ENCODE data around the gene PCSK1. TPM values are rescaled to one million over a fixed set of nuclear protein-coding genes. Genes with fewer than 3 reads are reported as not detected.
"Not testable (repeated sequence)": the region's sequence is repeated elsewhere in the genome, so short reads cannot be mapped to it uniquely, and the experiment has no call there.

PCSK1 gene
- total RNA-seq, 2 donors from 2014 or later: not detected

- no peak overlapping the region for H3K4me3 Mint-ChIP-seq
- no peaks in the 10 kb centered on the region for H3K36me3 Mint-ChIP-seq (ENCODE audit: low read depth)
- no peaks in the 10 kb centered on the region for H3K9me3 ChIP-seq (ENCODE audit: control insufficient read depth, low read length, poor library complexity, severe bottlenecking)
- H3K27me3 Mint-ChIP-seq: peaks cover 38% of the 10 kb centered on the region
- no peaks in the 10 kb centered on the region for H3K4me1 Mint-ChIP-seq
- no peak for DNase-seq
- no peak for ATAC-seq
- H3K27ac Mint-ChIP-seq: no peak overlapping the region
Measured at GRCh38 chr5:96408841-96409538, 24.1 kb downstream of the PCSK1 start.

GRCh38 chr5:96408210-96408777, 24.8 kb downstream of the PCSK1 start:
- DNase-seq: no peak
- no peaks in the 10 kb centered on the region for H3K4me1 Mint-ChIP-seq

DNA sequence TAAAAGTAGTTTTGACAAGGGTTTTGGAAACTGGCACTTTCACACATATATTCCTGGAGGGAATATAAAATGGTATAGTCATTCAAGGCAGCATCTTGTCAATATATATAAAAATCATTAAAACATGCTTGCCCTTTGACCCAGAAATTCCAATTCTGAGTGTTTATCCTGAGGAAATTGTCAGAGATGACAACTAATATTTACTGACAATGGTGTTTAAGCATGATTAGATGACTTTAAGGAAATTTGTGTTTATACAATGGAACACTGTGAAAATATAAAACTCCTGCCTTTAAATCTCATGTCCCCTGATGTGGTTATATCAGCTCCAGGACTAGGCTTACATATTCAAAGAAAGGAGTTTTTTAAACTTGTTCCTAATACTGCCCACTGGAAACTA, 25.6 kb downstream of the PCSK1 start:
- peaks cover 42% of the 10 kb centered on the region for H3K27me3 Mint-ChIP-seq
- no peak overlapping the region for H3K27ac Mint-ChIP-seq
- H3K4me3 Mint-ChIP-seq: no peak overlapping the region
- H3K4me1 Mint-ChIP-seq: no peaks in the 10 kb centered on the region
- no peak for DNase-seq
- no peaks in the 10 kb centered on the region for H3K9me3 ChIP-seq (ENCODE audit: control insufficient read depth, low read length, poor library complexity, severe bottlenecking)
- H3K36me3 Mint-ChIP-seq (ENCODE audit: low read depth): no peaks in the 10 kb centered on the region
- no peak for ATAC-seq

More at GRCh38 chr5:96408210-96408777, 24.8 kb downstream of the PCSK1 start:
- H3K27me3 Mint-ChIP-seq: peaks cover 38% of the 10 kb centered on the region
- no peak overlapping the region for H3K27ac Mint-ChIP-seq
- no peak overlapping the region for H3K4me3 Mint-ChIP-seq
- no peak for ATAC-seq
- H3K36me3 Mint-ChIP-seq (ENCODE audit: low read depth): no peaks in the 10 kb centered on the region
- H3K9me3 ChIP-seq (ENCODE audit: control insufficient read depth, low read length, poor library complexity, severe bottlenecking): no peaks in the 10 kb centered on the region

DNA sequence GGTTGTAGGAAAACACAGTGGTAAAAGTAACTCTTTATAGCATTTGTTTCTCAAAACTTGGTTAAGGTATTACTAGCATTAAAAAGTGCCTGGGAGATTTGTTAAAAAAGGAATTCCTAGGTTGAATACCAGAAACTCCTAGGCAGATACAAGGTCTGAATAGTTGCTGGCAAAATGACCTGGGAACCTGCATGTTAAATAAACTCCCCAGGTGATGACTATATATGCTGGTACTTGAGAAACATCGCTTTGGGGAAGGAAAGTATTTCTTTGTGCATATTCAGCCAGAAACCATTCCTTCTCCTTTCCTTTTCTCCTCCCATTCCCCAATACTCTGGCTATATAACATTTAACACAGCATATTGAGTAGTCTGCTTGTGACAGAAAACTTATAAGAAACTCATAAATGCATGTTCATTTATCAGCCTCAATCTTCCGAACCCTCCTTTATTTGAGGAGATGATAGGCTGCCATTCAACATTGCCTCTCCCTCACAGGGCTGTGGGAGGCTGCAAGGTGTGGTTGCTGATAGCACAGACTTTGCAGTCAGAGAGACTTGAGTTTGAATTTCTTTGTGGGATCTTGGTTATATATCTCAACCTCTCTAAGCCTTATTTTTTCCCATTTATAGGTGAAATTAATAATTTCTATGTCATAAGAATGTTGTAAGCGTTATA, 28.7 kb downstream of the PCSK1 start:
- Mint-ChIP-seq H3K4me1 (no peaks in the 10 kb centered on the region), H3K27me3 (peaks cover 23% of the 10 kb centered on the region), H3K36me3 (ENCODE audit: low read depth) (no peaks in the 10 kb centered on the region), H3K27ac (no peak overlapping the region), H3K4me3 (no peak overlapping the region)
- DNase-seq (no peak), ATAC-seq (no peak)
- H3K9me3 ChIP-seq (ENCODE audit: control insufficient read depth, low read length, poor library complexity, severe bottlenecking): no peaks in the 10 kb centered on the region

DNA sequence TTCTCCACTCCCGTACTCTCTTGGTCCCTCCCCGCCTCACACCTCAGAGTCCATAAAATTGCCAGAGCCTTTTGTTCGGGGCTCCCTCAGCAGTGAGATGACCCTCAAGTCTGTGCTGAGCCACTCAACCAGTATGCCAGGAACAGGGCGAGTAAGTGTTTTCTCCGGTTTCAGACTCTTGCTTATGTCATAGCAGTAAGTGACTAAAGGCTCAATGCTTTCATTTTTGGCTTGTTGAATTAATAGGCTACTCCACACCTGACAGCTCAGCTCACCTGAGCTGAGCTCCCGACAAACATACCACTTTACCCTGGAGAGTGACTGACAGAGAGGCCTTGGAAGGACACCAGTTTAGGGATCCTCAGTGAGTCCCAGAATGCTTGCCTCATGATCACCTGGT, 30.5 kb downstream of the PCSK1 start:
- Mint-ChIP-seq H3K27me3 (peaks cover 24% of the 10 kb centered on the region), H3K4me3 (no peak overlapping the region), H3K27ac (no peak overlapping the region), H3K36me3 (ENCODE audit: low read depth) (no peaks in the 10 kb centered on the region), H3K4me1 (no peaks in the 10 kb centered on the region)
- DNase-seq (no peak), ATAC-seq (no peak)
- no peaks in the 10 kb centered on the region for H3K9me3 ChIP-seq (ENCODE audit: control insufficient read depth, low read length, poor library complexity, severe bottlenecking)

DNA sequence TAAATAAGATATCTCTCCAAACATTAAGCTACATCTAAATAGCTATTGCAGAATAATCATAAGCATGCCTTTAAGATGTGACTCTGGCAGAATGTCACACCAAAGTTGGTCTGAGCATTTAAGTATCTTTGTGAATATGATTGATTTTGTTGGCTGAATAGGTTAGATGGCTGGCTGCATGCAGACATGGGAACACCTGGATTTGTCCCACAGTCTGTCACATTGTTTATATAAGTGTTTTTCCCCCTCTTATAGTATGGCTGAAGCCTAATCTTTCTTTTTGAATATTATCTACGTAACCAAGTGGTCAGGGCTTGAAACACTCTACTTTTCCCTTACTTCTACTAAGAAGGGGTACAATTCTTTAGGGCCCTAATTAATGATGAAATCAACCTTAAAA, 36.2 kb downstream of the PCSK1 start:
- no peaks in the 10 kb centered on the region for H3K9me3 ChIP-seq (ENCODE audit: control insufficient read depth, low read length, poor library complexity, severe bottlenecking)
- no peaks in the 10 kb centered on the region for H3K36me3 Mint-ChIP-seq (ENCODE audit: low read depth)
- H3K4me3 Mint-ChIP-seq: no peak overlapping the region
- no peak for ATAC-seq
- DNase-seq: no peak
- H3K27me3 Mint-ChIP-seq: peaks cover 20% of the 10 kb centered on the region
- no peak overlapping the region for H3K27ac Mint-ChIP-seq
- H3K4me1 Mint-ChIP-seq: no peaks in the 10 kb centered on the region

GRCh38 chr5:96395295-96395694, 37.8 kb downstream of the PCSK1 start:
- not testable (repeated sequence) for H3K36me3 Mint-ChIP-seq (ENCODE audit: low read depth)

DNA sequence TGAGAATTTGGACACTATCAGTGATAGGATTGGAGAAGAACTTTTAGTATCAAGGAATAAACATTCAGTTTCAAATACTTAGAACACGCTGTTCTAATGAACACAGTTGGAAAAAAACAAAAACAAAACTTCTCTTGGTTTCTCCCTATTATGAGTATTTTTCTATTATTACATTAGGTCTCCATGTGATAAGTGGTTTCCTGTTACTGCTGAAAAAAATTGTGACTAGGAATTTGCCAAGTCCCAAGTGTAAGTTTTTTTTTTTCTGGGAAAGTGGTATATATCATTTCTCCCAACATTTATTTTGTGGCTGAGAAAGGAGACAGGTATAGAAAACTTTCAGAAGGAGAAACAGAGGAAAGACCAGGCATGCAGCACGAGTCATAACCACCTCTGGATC, 41.1 kb downstream of the PCSK1 start:
- no peak for ATAC-seq
- Mint-ChIP-seq H3K27ac (no peak overlapping the region), H3K4me1 (no peaks in the 10 kb centered on the region), H3K4me3 (no peak overlapping the region), H3K36me3 (ENCODE audit: low read depth) (no peaks in the 10 kb centered on the region), H3K27me3 (peaks cover 25% of the 10 kb centered on the region)
- DNase-seq: no peak
- H3K9me3 ChIP-seq (ENCODE audit: control insufficient read depth, low read length, poor library complexity, severe bottlenecking): no peaks in the 10 kb centered on the region

More at GRCh38 chr5:96395295-96395694, 37.8 kb downstream of the PCSK1 start:
- H3K27ac Mint-ChIP-seq; H3K4me1 Mint-ChIP-seq; H3K4me3 Mint-ChIP-seq; ATAC-seq; H3K9me3 ChIP-seq (ENCODE audit: control insufficient read depth, low read length, poor library complexity, severe bottlenecking); DNase-seq: not testable (repeated sequence)
- peaks cover 20% of the 10 kb centered on the region for H3K27me3 Mint-ChIP-seq

GRCh38 chr5:96388176-96388575, 44.9 kb downstream of the PCSK1 start:
- peaks cover 33% of the 10 kb centered on the region for H3K27me3 Mint-ChIP-seq
- no peak overlapping the region for H3K27ac Mint-ChIP-seq
- H3K9me3 ChIP-seq (ENCODE audit: control insufficient read depth, low read length, poor library complexity, severe bottlenecking): no peaks in the 10 kb centered on the region
- H3K4me1 Mint-ChIP-seq: no peaks in the 10 kb centered on the region
- ATAC-seq: no peak
- H3K4me3 Mint-ChIP-seq: no peak overlapping the region
- DNase-seq: no peak
- peaks cover 3% of the 10 kb centered on the region for H3K36me3 Mint-ChIP-seq (ENCODE audit: low read depth)

DNA sequence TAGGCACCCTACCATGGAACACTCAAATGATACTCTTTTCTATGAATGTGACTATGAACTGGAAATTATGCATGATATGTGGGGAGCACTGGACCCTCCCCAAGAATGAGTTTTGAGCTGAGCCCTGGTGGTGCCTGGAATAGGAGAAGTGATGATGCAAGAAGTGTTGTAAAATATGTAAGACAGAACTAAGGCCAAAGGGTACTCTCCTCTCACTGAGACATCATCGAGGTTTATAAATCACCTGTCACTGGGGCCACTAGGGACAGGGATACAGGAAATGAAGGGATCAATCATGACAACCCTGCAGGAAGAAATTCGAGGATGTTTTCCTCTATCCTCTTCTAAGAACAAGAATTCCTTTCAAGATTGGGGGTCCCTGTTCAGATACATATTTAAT, 45.4 kb downstream of the PCSK1 start:
- no peak for ATAC-seq
- DNase-seq: no peak
- Mint-ChIP-seq H3K4me3 (no peak overlapping the region), H3K27ac (no peak overlapping the region), H3K4me1 (no peaks in the 10 kb centered on the region), H3K36me3 (ENCODE audit: low read depth) (peaks cover 3% of the 10 kb centered on the region), H3K27me3 (peaks cover 36% of the 10 kb centered on the region)
- H3K9me3 ChIP-seq (ENCODE audit: control insufficient read depth, low read length, poor library complexity, severe bottlenecking): no peaks in the 10 kb centered on the region

- Mint-ChIP-seq H3K4me3 (no peak overlapping the region), H3K27me3 (peaks cover 35% of the 10 kb centered on the region), H3K36me3 (ENCODE audit: low read depth) (peaks cover 3% of the 10 kb centered on the region), H3K4me1 (peaks cover 3% of the 10 kb centered on the region), H3K27ac (no peak overlapping the region)
- H3K9me3 ChIP-seq (ENCODE audit: control insufficient read depth, low read length, poor library complexity, severe bottlenecking): no peaks in the 10 kb centered on the region
- DNase-seq: no peak
- no peak for ATAC-seq
Measured at GRCh38 chr5:96385538-96385937, 47.5 kb downstream of the PCSK1 start.

- H3K27ac Mint-ChIP-seq: no peak overlapping the region
- peaks cover 3% of the 10 kb centered on the region for H3K4me1 Mint-ChIP-seq
- ATAC-seq (no peak), DNase-seq (no peak)
- H3K9me3 ChIP-seq (ENCODE audit: control insufficient read depth, low read length, poor library complexity, severe bottlenecking): no peaks in the 10 kb centered on the region
- peaks cover 3% of the 10 kb centered on the region for H3K36me3 Mint-ChIP-seq (ENCODE audit: low read depth)
- H3K4me3 Mint-ChIP-seq: no peak overlapping the region
- H3K27me3 Mint-ChIP-seq: peaks cover 32% of the 10 kb centered on the region
Measured at GRCh38 chr5:96384353-96384752, 48.7 kb downstream of the PCSK1 start.

DNA sequence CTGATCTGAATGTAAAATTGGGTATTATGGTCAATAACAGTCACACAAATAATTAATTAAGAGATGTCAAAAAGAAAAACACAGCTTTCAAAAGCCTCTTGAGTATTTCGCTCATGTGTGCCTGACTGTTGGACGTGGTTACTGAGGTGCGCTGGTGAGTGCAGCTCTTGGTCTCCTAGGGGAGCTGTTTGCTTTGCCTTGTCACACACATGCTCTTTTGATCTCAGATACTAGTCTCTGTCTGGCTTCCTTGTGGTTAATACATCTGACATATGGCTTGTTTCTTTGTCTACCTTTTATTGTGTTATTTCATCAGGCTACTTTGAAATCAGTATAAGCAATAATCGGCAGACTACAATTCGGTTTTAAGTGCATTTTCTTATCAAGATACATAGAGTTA, 51.5 kb downstream of the PCSK1 start:
- DNase-seq (no peak), ATAC-seq (peak; percentile 68)
- peaks cover 3% of the 10 kb centered on the region for H3K36me3 Mint-ChIP-seq (ENCODE audit: low read depth)
- H3K27ac Mint-ChIP-seq: no peak overlapping the region
- H3K4me3 Mint-ChIP-seq: no peak overlapping the region
- peaks cover 30% of the 10 kb centered on the region for H3K27me3 Mint-ChIP-seq
- no peaks in the 10 kb centered on the region for H3K9me3 ChIP-seq (ENCODE audit: control insufficient read depth, low read length, poor library complexity, severe bottlenecking)
- H3K4me1 Mint-ChIP-seq: peaks cover 3% of the 10 kb centered on the region

Data from T-helper 17 cell (primary cell).